Keratinocyte (primary cell): ENCODE data around the gene MCOLN3.

Experiments
- EZH2 ChIP-seq: IDR thresholded peaks from one replicate; pipeline ENCODE4 v1.6.1; 2012; ENCODE audit warnings: inconsistent platforms, mild to moderate bottlenecking, low read length, moderate library complexity
- TF ChIP-seq, protein P1 (sequence below), 3 experiments: IDR thresholded peaks in 1 of 3; conservative IDR thresholded peaks in 1 of 3; optimal IDR thresholded peaks in 1 of 3; 2 replicates in 2 of 3; 3 replicates in 1 of 3; pipeline versions ENCODE3 to v1.5.1; 2011; ENCODE audit warnings: low read length in 3 of 3, mild to moderate bottlenecking in 3 of 3, moderate library complexity in 2 of 3, control low read depth in 1 of 3, inconsistent platforms in 1 of 3; ENCODE audit not compliant: insufficient read depth in 2 of 3; ENCODE audit errors: extremely low read depth in 1 of 3

DNA sequence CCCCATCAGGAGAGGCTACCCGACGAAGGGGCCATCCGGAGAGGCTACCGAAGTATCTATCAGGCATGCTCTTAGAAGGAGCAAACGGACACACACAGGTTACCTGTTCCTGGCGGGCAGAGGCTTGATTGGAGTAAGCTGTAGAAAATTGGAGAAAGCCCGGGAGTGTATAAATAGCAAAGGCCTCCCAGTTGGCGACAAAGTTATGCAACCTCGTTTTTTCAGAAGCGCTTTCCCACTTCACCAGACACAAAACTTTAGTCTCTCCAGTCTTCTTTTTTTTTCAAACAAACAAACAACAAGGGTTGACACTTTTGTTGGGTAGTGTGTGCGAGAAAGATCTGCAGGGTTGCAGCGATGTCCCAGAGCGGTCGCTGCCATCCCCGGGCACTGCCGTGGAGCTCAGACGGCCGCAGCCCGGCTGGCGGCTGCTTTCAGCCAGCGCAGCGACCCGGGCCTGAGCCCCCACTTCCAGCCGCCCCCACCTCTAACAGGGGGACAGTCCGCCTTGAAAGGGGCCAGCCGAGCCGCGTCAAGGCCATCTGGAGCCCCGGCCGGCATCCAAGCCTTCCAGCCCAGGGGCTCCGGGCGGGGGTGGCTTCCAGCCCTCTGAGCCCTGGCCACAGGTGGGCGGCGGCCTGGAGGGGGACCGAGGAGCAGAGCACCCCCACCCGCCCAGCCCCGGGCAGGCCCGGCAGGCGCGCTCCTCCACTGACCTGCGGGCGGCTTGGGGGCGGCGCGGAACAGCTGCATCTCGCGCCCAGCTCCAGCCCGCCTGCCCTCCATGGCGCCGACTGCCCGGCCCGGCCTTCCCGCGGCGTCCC is 616 bp downstream of the MCOLN3 start:
- TF ChIP-seq, protein P1, sequence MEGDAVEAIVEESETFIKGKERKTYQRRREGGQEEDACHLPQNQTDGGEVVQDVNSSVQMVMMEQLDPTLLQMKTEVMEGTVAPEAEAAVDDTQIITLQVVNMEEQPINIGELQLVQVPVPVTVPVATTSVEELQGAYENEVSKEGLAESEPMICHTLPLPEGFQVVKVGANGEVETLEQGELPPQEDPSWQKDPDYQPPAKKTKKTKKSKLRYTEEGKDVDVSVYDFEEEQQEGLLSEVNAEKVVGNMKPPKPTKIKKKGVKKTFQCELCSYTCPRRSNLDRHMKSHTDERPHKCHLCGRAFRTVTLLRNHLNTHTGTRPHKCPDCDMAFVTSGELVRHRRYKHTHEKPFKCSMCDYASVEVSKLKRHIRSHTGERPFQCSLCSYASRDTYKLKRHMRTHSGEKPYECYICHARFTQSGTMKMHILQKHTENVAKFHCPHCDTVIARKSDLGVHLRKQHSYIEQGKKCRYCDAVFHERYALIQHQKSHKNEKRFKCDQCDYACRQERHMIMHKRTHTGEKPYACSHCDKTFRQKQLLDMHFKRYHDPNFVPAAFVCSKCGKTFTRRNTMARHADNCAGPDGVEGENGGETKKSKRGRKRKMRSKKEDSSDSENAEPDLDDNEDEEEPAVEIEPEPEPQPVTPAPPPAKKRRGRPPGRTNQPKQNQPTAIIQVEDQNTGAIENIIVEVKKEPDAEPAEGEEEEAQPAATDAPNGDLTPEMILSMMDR (optimal IDR thresholded peaks at IDR 0.05 in 1 of 3, IDR thresholded peaks at IDR 0.05 in 1 of 3, conservative IDR thresholded peaks at IDR 0.05 in 1 of 3; ENCODE audit: extremely low read depth in 1 of 3, insufficient read depth in 2 of 3, low read length in 3 of 3) = no peak
- no peak for TF ChIP-seq EZH2
